Stimulated activated CD8-positive, alpha-beta memory T cell treated with anti-CD3 and anti-CD28 coated beads, Interleukin-7, amount 100 ng/mL, for 4 hours (primary cell): Measurements from ENCODE around the gene PSMD8.
"Not testable (repeated sequence)": the region's sequence is repeated elsewhere in the genome, so short reads cannot be mapped to it uniquely, and the experiment has no call there.

Experiments used
- DNase-seq, 2 donors: peaks; one replicate each; pipeline ENCODE4 v3.0.0-alpha.2; 2020; ENCODE audit warnings: low read depth in 2 of 2

The PSMD8 gene

GRCh38 chr19:38387550-38388348, 13.4 kb downstream of the PSMD8 start, which contains the start of gene GGN:
TSS of gene GGN (minus strand) at chr19:38388034. CDS start at chr19:38387261, 773 bp downstream.
- DNase-seq: peak; percentile 57 to 71

- DNase-seq: no peak
Observed at GRCh38 chr19:38388349-38389100, 14.2 kb downstream of the PSMD8 start, which contains the start of gene SPRED3. TSS of gene SPRED3 (plus strand) at chr19:38388697. CDS start at chr19:38390303, 1,606 bp downstream.

- no peak for DNase-seq
Observed at GRCh38 chr19:38389101-38389925, 14.9 kb downstream of the PSMD8 start.

- no peak for DNase-seq
Observed at GRCh38 chr19:38389957-38390924, 15.9 kb downstream of the PSMD8 start.

GRCh38 chr19:38391911-38392464, 17.6 kb downstream of the PSMD8 start:
- no peak for DNase-seq

GRCh38 chr19:38392707-38393308, 18.4 kb downstream of the PSMD8 start:
- no peak for DNase-seq

- DNase-seq: peak; percentile 41 to 61
Observed at GRCh38 chr19:38394488-38394887, 20.1 kb downstream of the PSMD8 start.

- no peak for DNase-seq
Observed at GRCh38 chr19:38395381-38396114, 21.2 kb downstream of the PSMD8 start.

- DNase-seq: no peak
Observed at GRCh38 chr19:38399081-38399480, 24.7 kb downstream of the PSMD8 start.

GRCh38 chr19:38399537-38399936, 25.2 kb downstream of the PSMD8 start:
- no peak for DNase-seq

- DNase-seq: no peak
Observed at GRCh38 chr19:38400361-38400760, 26.0 kb downstream of the PSMD8 start.

- DNase-seq: no peak
Observed at GRCh38 chr19:38401148-38401547, 26.8 kb downstream of the PSMD8 start.

- DNase-seq: no peak
Observed at GRCh38 chr19:38402623-38402966, 28.2 kb downstream of the PSMD8 start.

GRCh38 chr19:38402967-38403674, 28.8 kb downstream of the PSMD8 start, which contains the start of gene FAM98C:
TSS of gene FAM98C (plus strand) at chr19:38403093. CDS start at chr19:38403154, 61 bp downstream.
- peak; percentile 94 to 95 for DNase-seq

GRCh38 chr19:38404858-38405257, 30.5 kb downstream of the PSMD8 start:
- DNase-seq: no peak

- DNase-seq: no peak
Observed at GRCh38 chr19:38405276-38405675, 30.9 kb downstream of the PSMD8 start.

- no peak for DNase-seq
Observed at GRCh38 chr19:38409631-38410133, 35.3 kb downstream of the PSMD8 start.

GRCh38 chr19:38410407-38410806, 36.0 kb downstream of the PSMD8 start:
- DNase-seq: not testable (repeated sequence)
